ENCODE measurements around the gene GRIK3.

The GRIK3 gene

GRCh38 chr1:36852586-36852985, 181.7 kb downstream of the GRIK3 start:
- no peak for TF ChIP-seq FOXM1 (IDR thresholded peaks at IDR 0.05; ENCODE audit: borderline replicate concordance, low read depth)
- no peak for TF ChIP-seq EGR1 (IDR thresholded peaks at IDR 0.05)

GRCh38 chr1:36851595-36851994, 182.7 kb downstream of the GRIK3 start:
- TF ChIP-seq YY1 (IDR thresholded peaks at IDR 0.05; ENCODE audit: low read depth), result no peak
- TF ChIP-seq NFIC (IDR thresholded peaks at IDR 0.05), result no peak
- TF ChIP-seq TAF1 (IDR thresholded peaks at IDR 0.05; ENCODE audit: low read depth), result no peak
- no peak for TF ChIP-seq REST (IDR thresholded peaks at IDR 0.05; ENCODE audit: low read depth)
- TF ChIP-seq CEBPB (IDR thresholded peaks at IDR 0.05), result no peak
- TF ChIP-seq MAX (IDR thresholded peaks at IDR 0.05), result no peak
- no peak for TF ChIP-seq EP300 (IDR thresholded peaks at IDR 0.05; ENCODE audit: borderline replicate concordance)
- TF ChIP-seq CREB1 (IDR thresholded peaks at IDR 0.05; ENCODE audit: low read depth), result no peak
- TF ChIP-seq TCF12 (IDR thresholded peaks at IDR 0.05; ENCODE audit: low read depth), result no peak
- TF ChIP-seq ZBTB7A (IDR thresholded peaks at IDR 0.05; ENCODE audit: low read depth), result no peak
- no peak for TF ChIP-seq RAD21 (IDR thresholded peaks at IDR 0.05; ENCODE audit: low read depth)
- no peak for TF ChIP-seq TEAD4 (IDR thresholded peaks at IDR 0.05)

GRCh38 chr1:36851087-36851486, 183.2 kb downstream of the GRIK3 start:
- TF ChIP-seq TCF12 (IDR thresholded peaks at IDR 0.05; ENCODE audit: low read depth), result no peak
- TF ChIP-seq EP300 (IDR thresholded peaks at IDR 0.05; ENCODE audit: borderline replicate concordance), result no peak
- no peak for TF ChIP-seq CEBPB (IDR thresholded peaks at IDR 0.05)
- TF ChIP-seq USF1 (IDR thresholded peaks at IDR 0.05), result no peak
- no peak for TF ChIP-seq EGR1 (IDR thresholded peaks at IDR 0.05)
- TF ChIP-seq NFIC (IDR thresholded peaks at IDR 0.05), result no peak
- TF ChIP-seq TAF1 (IDR thresholded peaks at IDR 0.05; ENCODE audit: low read depth), result no peak
- TF ChIP-seq MAX (IDR thresholded peaks at IDR 0.05), result no peak
- no peak for TF ChIP-seq TEAD4 (IDR thresholded peaks at IDR 0.05)
- TF ChIP-seq YY1 (IDR thresholded peaks at IDR 0.05; ENCODE audit: low read depth), result no peak
- TF ChIP-seq RAD21 (IDR thresholded peaks at IDR 0.05; ENCODE audit: low read depth), result no peak
- no peak for TF ChIP-seq ZBTB7A (IDR thresholded peaks at IDR 0.05; ENCODE audit: low read depth)
- TF ChIP-seq CREB1 (IDR thresholded peaks at IDR 0.05; ENCODE audit: low read depth), result no peak
- TF ChIP-seq REST (IDR thresholded peaks at IDR 0.05; ENCODE audit: low read depth), result no peak
- no peak for TF ChIP-seq FOXM1 (IDR thresholded peaks at IDR 0.05; ENCODE audit: borderline replicate concordance, low read depth)

GRCh38 chr1:36849956-36850355, 184.4 kb downstream of the GRIK3 start:
- TF ChIP-seq EP300 (IDR thresholded peaks at IDR 0.05; ENCODE audit: borderline replicate concordance) (no peak), MAX (IDR thresholded peaks at IDR 0.05) (no peak), CREB1 (IDR thresholded peaks at IDR 0.05; ENCODE audit: low read depth) (no peak), NFIC (IDR thresholded peaks at IDR 0.05) (no peak)

- TF ChIP-seq TAF1 (IDR thresholded peaks at IDR 0.05; ENCODE audit: low read depth) (no peak), CREB1 (IDR thresholded peaks at IDR 0.05; ENCODE audit: low read depth) (no peak), EGR1 (IDR thresholded peaks at IDR 0.05) (no peak), NFIC (IDR thresholded peaks at IDR 0.05) (no peak), MAX (IDR thresholded peaks at IDR 0.05) (no peak), USF1 (IDR thresholded peaks at IDR 0.05) (no peak), YY1 (IDR thresholded peaks at IDR 0.05; ENCODE audit: low read depth) (no peak), CEBPB (IDR thresholded peaks at IDR 0.05) (no peak), EP300 (IDR thresholded peaks at IDR 0.05; ENCODE audit: borderline replicate concordance) (no peak), TCF12 (IDR thresholded peaks at IDR 0.05; ENCODE audit: low read depth) (no peak), FOXM1 (IDR thresholded peaks at IDR 0.05; ENCODE audit: borderline replicate concordance, low read depth) (no peak), REST (IDR thresholded peaks at IDR 0.05; ENCODE audit: low read depth) (no peak), RAD21 (IDR thresholded peaks at IDR 0.05; ENCODE audit: low read depth) (no peak), ZBTB7A (IDR thresholded peaks at IDR 0.05; ENCODE audit: low read depth) (no peak), TEAD4 (IDR thresholded peaks at IDR 0.05) (no peak)
These were observed 186.6 kb downstream of the GRIK3 start for GRCh38 chr1:36847761-36848160.
